ENCODE measurements around the gene MYO5A. TPM values are rescaled to one million over a fixed set of nuclear protein-coding genes. Genes with fewer than 3 reads are reported as not detected.
A peak's percentile ranks its signal among the peaks of the same experiment; 100 is the strongest.
"Not testable (repeated sequence)": the region's sequence is repeated elsewhere in the genome, so short reads cannot be mapped to it uniquely, and the experiment has no call there.

The MYO5A gene
- total RNA-seq, 2 donors from 2014 or later: 2.6 to 6.0 TPM

GRCh38 chr15:52288051-52288942, 240.4 kb downstream of the MYO5A start:
- Histone ChIP-seq H3K9ac (ENCODE audit: low read depth in 2 of 2, low read length in 2 of 2) (peak overlapping the region; percentile 19 to 76), H3K4me3 (no peak overlapping the region)

GRCh38 chr15:52287114-52287513, 241.6 kb downstream of the MYO5A start:
- Histone ChIP-seq H3K4me1 (no peaks in the 10 kb centered on the region), H3K4me3 (no peak overlapping the region), H3K9ac (ENCODE audit: low read depth in 2 of 2, low read length in 2 of 2) (peak overlapping the region in 1 of 2 donors; percentile 76), H3K9me3 (no peaks in the 10 kb centered on the region), H3K27me3 (no peaks in the 10 kb centered on the region), H3K36me3 (no peaks in the 10 kb centered on the region), H3K27ac (peak overlapping the region; percentile 82)
- peak; percentile 72 for DNase-seq
- intact Hi-C loops (cut with DNase I): no loop called here
- no peak for TF ChIP-seq CTCF (IDR thresholded peaks at IDR 0.05)

More at GRCh38 chr15:52288051-52288942, 240.4 kb downstream of the MYO5A start:
- Histone ChIP-seq H3K27ac (peak overlapping the region; percentile 82), H3K4me1 (no peaks in the 10 kb centered on the region), H3K36me3 (no peaks in the 10 kb centered on the region), H3K9me3 (no peaks in the 10 kb centered on the region), H3K27me3 (no peaks in the 10 kb centered on the region)
- intact Hi-C loops (cut with DNase I): no loop called here
- DNase-seq: peak; percentile 90
- no peak for TF ChIP-seq CTCF (IDR thresholded peaks at IDR 0.05)

DNA sequence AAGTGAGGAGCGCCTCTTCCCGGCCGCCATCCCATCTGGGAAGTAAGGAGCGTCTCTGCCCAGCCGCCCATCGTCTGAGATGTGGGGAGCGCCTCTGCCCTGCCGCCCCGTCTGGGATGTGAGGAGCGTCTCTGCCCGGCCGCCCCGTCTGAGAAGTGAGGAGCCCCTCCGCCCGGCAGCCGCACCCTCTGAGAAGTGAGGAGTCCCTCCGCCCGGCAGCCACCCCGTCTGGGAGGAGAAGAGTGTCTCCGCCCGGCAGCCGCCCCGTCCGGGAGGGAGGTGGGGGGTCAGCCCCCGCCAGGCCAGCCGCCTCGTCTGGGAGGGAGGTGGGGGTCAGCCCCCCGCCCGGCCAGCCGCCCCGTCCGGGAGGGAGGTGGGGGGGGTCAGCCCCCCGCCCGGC, 242.7 kb downstream of the MYO5A start:
- intact Hi-C loops (cut with DNase I); H3K9me3 ChIP-seq; H3K4me1 ChIP-seq; H3K27me3 ChIP-seq; DNase-seq; H3K4me3 ChIP-seq; H3K9ac ChIP-seq (ENCODE audit: low read depth in 2 of 2, low read length in 2 of 2); H3K27ac ChIP-seq; H3K36me3 ChIP-seq: not testable (repeated sequence)

DNA sequence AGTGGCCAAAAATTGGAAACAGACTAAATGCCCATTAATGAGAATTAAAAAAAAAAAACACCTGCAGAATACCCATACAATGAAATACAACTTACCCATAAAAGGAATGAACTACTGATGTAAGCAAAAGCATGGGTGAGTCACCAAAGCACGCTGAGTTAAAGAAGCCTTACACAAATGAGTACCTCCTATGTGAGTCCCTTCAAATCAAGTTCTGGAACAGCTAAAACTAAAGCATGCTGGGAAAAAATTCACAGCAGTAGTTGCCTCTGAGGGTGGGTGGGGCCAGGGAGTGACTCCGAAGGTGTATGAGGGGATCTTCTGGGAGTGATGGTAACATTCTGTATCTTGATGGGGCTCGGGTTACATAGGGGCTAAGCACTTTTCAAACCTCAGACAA, 244.5 kb downstream of the MYO5A start:
- Histone ChIP-seq H3K27ac (no peak overlapping the region), H3K9me3 (no peaks in the 10 kb centered on the region), H3K9ac (ENCODE audit: low read depth in 2 of 2, low read length in 2 of 2) (no peak overlapping the region), H3K4me3 (no peak overlapping the region), H3K4me1 (no peaks in the 10 kb centered on the region), H3K36me3 (no peaks in the 10 kb centered on the region), H3K27me3 (no peaks in the 10 kb centered on the region)
- DNase-seq: no peak
- intact Hi-C loops (cut with DNase I): no loop called here
- TF ChIP-seq CTCF (IDR thresholded peaks at IDR 0.05): no peak

GRCh38 chr15:52283281-52283680, 245.4 kb downstream of the MYO5A start:
- DNase-seq: no peak
- H3K9ac ChIP-seq (ENCODE audit: low read depth in 2 of 2, low read length in 2 of 2): no peak overlapping the region
- no peak overlapping the region for H3K4me3 ChIP-seq
- H3K27me3 ChIP-seq: no peaks in the 10 kb centered on the region
- H3K36me3 ChIP-seq: no peaks in the 10 kb centered on the region
- no peaks in the 10 kb centered on the region for H3K9me3 ChIP-seq
- TF ChIP-seq CTCF (IDR thresholded peaks at IDR 0.05): no peak
- H3K4me1 ChIP-seq: no peaks in the 10 kb centered on the region
- intact Hi-C loops (cut with DNase I): no loop called here
- no peak overlapping the region for H3K27ac ChIP-seq

GRCh38 chr15:52282418-52282817, 246.3 kb downstream of the MYO5A start:
- no peak overlapping the region for H3K9ac ChIP-seq (ENCODE audit: low read depth in 2 of 2, low read length in 2 of 2)
- no peak overlapping the region for H3K4me3 ChIP-seq
- no peaks in the 10 kb centered on the region for H3K4me1 ChIP-seq
- no peak for DNase-seq
- no peaks in the 10 kb centered on the region for H3K36me3 ChIP-seq
- intact Hi-C loops (cut with DNase I): no loop called here
- H3K9me3 ChIP-seq: no peaks in the 10 kb centered on the region
- H3K27ac ChIP-seq: no peak overlapping the region
- H3K27me3 ChIP-seq: no peaks in the 10 kb centered on the region
- TF ChIP-seq CTCF (IDR thresholded peaks at IDR 0.05): no peak
